Astrocyte of the hippocampus (primary cell): ENCODE data around the gene SPON1.
A peak's percentile ranks its signal among the peaks of the same experiment; 100 is the strongest.
"Not testable (repeated sequence)": the region's sequence is repeated elsewhere in the genome, so short reads cannot be mapped to it uniquely, and the experiment has no call there.

ENCODE experiments used
- DNase-seq: peaks from one replicate; pipeline ENCODE4 v3.0.0; 2011; ENCODE audit warnings: low read depth, low spot score

Gene SPON1

GRCh38 chr11:14244926-14245325, 282.4 kb downstream of the SPON1 start:
- DNase-seq, result no peak

GRCh38 chr11:14245444-14245843, 282.9 kb downstream of the SPON1 start:
- DNase-seq, result no peak

GRCh38 chr11:14248580-14248981, 286.1 kb downstream of the SPON1 start:
- peak; percentile 53 for DNase-seq

GRCh38 chr11:14249121-14249963, 286.8 kb downstream of the SPON1 start:
- peak; percentile 70 for DNase-seq

- DNase-seq, result no peak
These were observed 289.2 kb downstream of the SPON1 start for GRCh38 chr11:14251754-14252153.

- DNase-seq, result not testable (repeated sequence)
These were observed 290.0 kb downstream of the SPON1 start for GRCh38 chr11:14252501-14252900.

GRCh38 chr11:14253421-14253820, 290.9 kb downstream of the SPON1 start:
- DNase-seq, result no peak

GRCh38 chr11:14253840-14254239, 291.3 kb downstream of the SPON1 start:
- DNase-seq, result no peak

- DNase-seq, result no peak
These were observed 292.2 kb downstream of the SPON1 start for GRCh38 chr11:14254533-14255237.

- DNase-seq, result no peak
These were observed 292.7 kb downstream of the SPON1 start for GRCh38 chr11:14255238-14255534.

- DNase-seq, result no peak
These were observed 295.9 kb downstream of the SPON1 start for GRCh38 chr11:14258221-14258935.

GRCh38 chr11:14259186-14259784, 296.8 kb downstream of the SPON1 start:
- DNase-seq, result no peak

- DNase-seq, result no peak
These were observed 297.4 kb downstream of the SPON1 start for GRCh38 chr11:14259878-14260277.

- DNase-seq, result no peak
These were observed 298.5 kb downstream of the SPON1 start for GRCh38 chr11:14261066-14261465.

GRCh38 chr11:14262271-14262846, 299.8 kb downstream of the SPON1 start:
- DNase-seq, result no peak

- no peak for DNase-seq
These were observed 302.4 kb downstream of the SPON1 start for GRCh38 chr11:14264966-14265365.

GRCh38 chr11:14266622-14267021, 304.1 kb downstream of the SPON1 start:
- no peak for DNase-seq

GRCh38 chr11:14267861-14268635, 305.5 kb downstream of the SPON1 start:
- no peak for DNase-seq

- DNase-seq, result no peak
These were observed 307.4 kb downstream of the SPON1 start for GRCh38 chr11:14269692-14270573.
